Measurements from ENCODE around the gene SUSD6. TPM values are rescaled to one million over a fixed set of nuclear protein-coding genes. Genes with fewer than 3 reads are reported as not detected.
"Not testable (repeated sequence)": the region's sequence is repeated elsewhere in the genome, so short reads cannot be mapped to it uniquely, and the experiment has no call there.

SUSD6 gene
- polyA plus RNA-seq, 4 donors = 18.5 to 28.3 (median 21.4) TPM

DNA sequence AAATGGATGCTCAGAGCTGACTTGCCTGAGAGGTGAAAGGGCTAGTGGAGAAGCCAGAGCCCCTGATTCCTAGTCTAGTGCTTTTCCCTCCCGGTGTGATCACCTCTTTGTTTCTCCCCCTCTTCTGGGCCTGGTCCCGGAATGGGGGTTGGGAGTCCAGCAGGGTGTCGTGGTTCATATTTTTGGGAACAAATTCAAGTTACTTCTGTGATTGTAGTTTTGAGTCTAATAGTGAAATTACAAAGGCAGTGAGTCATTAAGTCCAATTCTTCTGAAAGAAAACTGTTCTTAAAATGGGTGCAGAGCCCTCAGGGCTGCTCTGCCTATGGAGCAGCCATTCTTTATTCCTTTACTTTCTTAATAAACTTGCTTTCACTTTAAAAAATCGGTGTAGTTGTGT lies 7.6 kb downstream of the SUSD6 start:
- no peak for DNase-seq (ENCODE audit: low read depth in 4 of 4, low spot score in 3 of 4)

DNA sequence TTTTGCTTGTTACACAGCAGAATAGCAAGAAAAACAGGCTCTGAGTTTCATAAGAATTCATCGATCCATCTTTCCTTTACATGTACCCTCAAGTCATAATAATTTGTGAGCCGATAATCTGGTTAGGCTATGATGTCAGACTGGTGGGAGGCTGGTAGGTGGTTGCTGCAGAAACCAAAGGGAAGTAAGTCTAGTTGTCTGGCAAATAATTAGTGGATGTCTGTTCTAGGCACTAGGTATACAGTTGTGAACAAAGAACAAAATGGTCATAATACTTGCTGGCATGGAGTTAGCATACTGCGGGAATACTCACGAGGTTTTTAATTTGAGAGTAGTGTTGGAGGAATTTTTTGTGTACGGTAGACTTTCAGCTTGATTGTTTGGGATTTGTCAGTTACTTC lies 8.8 kb downstream of the SUSD6 start:
- DNase-seq (ENCODE audit: low read depth in 4 of 4, low spot score in 3 of 4) = no peak

- no peak for DNase-seq (ENCODE audit: low read depth in 4 of 4, low spot score in 3 of 4)
Observed at GRCh38 chr14:69620981-69621380, 9.6 kb downstream of the SUSD6 start.

DNA sequence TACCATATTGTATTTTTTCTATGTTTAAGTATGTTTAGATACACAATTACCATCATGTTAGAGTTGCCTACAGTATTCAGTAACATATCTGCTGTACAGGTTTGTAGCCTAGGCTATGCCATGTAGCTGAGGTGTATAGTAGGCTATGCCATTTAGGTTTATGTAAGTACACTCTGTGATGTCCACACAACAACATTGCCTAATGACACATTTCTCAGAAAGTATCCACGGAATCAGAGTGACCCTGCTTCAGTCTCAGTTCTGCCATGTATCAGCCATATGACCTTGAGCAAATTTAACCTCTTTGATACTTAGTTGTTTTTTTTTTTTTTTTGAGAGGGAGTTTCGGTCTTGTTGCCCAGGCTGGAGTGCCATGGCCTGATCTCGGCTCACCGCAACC lies 12.7 kb downstream of the SUSD6 start:
- DNase-seq (ENCODE audit: low read depth in 4 of 4, low spot score in 3 of 4) = no peak

DNA sequence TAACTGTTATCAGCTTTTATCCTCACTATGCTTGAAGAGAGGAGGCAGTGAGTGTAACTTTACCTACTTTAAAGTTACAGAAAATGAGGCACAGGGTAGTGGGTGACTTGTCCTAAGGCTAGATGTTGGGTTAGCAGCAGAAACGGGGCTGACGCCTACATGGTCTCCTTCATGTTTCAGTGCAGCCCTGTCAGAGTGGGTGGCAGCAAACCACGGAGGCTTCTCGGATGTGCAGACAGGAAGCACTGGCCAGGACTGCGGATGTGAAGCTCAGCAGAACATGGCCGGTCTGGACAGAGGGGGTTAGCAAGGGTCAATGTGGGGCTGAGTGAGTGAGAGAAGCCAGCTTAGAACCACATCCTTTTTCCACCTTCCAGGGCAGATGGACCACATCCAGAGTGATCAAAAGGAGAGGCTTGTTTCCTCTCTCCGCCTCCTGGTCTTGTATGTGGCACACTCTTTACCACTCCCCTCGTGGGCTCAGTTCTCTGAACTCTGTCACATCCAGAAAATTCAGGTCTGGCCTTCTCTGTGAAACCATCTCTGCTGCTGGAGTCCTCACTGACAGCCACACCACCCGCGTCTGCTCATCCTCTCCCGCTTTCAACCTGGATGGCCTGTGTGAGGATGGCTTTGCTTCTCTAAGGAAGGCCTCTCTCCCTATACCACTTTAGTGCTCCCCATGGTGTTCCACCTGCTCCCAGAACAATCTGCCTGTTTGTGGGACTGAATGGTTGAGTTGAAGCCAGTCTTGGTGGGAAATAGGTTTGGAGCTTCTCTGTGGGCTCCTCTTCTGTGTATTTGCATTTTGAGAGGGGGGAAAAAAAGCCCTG lies 14.1 kb downstream of the SUSD6 start:
- no peak for DNase-seq (ENCODE audit: low read depth in 4 of 4, low spot score in 3 of 4)

- DNase-seq (ENCODE audit: low read depth in 4 of 4, low spot score in 3 of 4) = no peak
Observed at GRCh38 chr14:69626132-69626500, 14.7 kb downstream of the SUSD6 start.

- DNase-seq (ENCODE audit: low read depth in 4 of 4, low spot score in 3 of 4) = no peak
Observed at GRCh38 chr14:69629225-69630127, 18.1 kb downstream of the SUSD6 start.

DNA sequence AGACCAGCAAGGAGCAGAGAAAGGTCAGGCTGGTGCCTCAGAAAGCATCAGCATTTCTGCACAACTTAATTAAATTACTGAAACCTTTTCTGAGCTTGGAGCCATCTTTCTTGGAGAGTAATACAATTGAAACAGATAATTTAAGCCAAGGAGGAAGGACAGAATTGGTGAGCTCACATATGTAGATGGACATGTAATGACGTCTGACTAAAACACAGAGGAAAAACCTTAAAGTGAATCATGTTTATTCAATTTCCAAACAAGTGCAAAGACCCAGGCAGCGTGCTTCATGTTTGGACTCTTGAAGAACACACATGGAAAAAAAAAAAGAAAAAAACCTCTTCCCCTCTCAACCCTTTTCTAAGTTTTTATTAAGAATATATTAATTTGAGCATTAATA lies 19.0 kb downstream of the SUSD6 start:
- no peak for DNase-seq (ENCODE audit: low read depth in 4 of 4, low spot score in 3 of 4)

DNA sequence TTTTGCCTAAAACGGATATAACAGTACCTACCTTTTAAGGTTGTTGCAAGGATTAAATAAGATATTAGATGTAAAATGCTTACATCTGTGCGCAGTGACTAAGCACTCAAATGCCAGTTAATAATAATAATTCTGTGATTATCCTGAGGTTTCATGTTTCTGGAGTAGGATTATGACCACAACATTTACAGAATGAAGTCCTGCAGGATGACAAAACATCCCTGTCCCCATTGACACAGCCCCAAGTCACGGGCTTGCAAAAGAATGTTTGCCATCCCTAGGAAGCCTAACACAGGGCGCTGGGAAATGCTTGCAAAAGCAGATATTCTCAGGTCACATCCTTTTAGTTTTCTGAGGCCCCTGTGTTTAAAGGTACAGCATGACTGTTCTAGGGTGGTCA lies 20.1 kb downstream of the SUSD6 start:
- no peak for DNase-seq (ENCODE audit: low read depth in 4 of 4, low spot score in 3 of 4)

- no peak for DNase-seq (ENCODE audit: low read depth in 4 of 4, low spot score in 3 of 4)
Observed at GRCh38 chr14:69632164-69632563, 20.8 kb downstream of the SUSD6 start.

DNA sequence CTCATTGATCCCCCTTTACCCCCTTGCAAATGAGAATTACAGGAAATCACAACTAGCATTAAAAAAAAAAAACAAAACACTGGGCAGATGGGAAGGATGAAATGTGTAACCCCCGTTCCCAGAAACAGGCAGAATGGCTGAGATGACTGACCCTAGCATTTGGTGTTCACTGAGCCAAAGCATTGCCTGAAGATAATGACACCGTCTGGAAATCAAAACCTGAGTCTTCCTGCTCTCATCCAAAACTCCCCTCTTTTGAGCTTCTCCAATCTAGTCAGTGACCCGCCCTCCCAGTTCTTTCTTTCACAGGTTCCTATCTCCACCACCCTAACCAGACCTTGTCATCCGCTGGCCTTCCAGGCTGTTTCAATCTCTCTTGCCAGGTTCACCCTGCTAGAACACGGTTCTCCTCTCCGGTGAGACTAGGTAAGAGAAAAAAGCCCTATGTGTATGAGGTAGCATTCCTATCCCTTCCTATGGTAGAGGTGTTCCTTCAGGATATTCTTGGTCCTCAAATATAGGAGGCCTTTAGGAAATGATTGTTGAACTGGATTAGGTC lies 21.3 kb downstream of the SUSD6 start:
- no peak for DNase-seq (ENCODE audit: low read depth in 4 of 4, low spot score in 3 of 4)

GRCh38 chr14:69633238-69633637 lies 21.8 kb downstream of the SUSD6 start:
- no peak for DNase-seq (ENCODE audit: low read depth in 4 of 4, low spot score in 3 of 4)

- no peak for DNase-seq (ENCODE audit: low read depth in 4 of 4, low spot score in 3 of 4)
Observed at GRCh38 chr14:69635981-69636639, 24.7 kb downstream of the SUSD6 start.

GRCh38 chr14:69636718-69637480 lies 25.5 kb downstream of the SUSD6 start:
- no peak for DNase-seq (ENCODE audit: low read depth in 4 of 4, low spot score in 3 of 4)

DNA sequence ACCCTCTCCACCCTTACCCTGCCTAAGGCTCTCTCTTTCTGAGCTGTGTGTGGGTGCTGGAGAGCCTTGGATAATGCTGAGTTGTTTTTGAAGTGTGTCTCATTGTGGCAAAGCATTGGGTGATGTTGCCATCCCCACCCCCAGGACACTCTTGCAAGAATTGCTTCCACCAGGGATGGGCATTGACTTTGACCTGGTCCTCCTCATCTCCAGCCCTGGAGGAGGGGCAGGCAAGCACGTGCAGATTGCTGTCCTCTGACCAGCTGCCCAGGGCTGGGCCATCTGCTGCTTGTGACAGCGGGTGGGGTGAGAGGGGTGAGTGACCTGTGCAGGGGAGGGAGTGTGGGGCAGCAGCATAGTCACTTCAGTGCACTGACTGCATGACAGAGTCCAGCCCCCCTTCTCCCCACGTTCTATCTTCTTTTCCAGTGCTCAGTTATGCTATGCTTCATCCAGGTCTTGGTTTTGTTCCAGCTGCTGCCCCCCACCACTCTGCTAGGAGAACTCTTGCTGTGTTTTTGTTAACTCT lies 26.2 kb downstream of the SUSD6 start:
- DNase-seq (ENCODE audit: low read depth in 4 of 4, low spot score in 3 of 4) = no peak

GRCh38 chr14:69640931-69641330 lies 29.5 kb downstream of the SUSD6 start:
- DNase-seq (ENCODE audit: low read depth in 4 of 4, low spot score in 3 of 4) = no peak

DNA sequence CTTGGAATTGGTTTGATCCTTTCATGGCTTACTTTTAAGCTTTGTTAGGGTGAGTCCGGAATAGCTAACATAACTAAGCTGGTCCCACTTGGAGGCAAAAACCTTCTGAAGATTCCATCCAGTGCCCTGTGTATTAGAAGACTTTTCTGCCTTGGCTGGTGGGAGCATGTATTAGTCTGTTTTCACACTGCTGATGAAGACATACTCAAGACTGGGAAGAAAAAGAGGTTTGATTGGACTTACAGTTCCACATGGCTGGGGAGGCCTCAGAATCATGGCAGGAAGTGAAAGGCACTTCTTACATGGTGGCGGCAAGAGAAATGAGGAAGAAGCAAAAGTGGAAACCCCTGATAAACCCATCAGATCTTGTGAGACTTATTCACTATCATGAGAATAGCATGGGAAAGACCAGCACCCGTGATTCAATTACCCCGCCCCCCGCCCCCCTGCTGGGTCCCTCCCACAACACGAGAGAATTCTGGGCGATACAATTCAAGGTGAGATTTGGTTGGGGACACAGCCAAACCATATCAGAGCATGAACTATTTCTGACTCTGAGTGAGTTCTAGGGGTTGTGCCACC lies 30.9 kb downstream of the SUSD6 start:
- DNase-seq (ENCODE audit: low read depth in 4 of 4, low spot score in 3 of 4) = not testable (repeated sequence)

DNA sequence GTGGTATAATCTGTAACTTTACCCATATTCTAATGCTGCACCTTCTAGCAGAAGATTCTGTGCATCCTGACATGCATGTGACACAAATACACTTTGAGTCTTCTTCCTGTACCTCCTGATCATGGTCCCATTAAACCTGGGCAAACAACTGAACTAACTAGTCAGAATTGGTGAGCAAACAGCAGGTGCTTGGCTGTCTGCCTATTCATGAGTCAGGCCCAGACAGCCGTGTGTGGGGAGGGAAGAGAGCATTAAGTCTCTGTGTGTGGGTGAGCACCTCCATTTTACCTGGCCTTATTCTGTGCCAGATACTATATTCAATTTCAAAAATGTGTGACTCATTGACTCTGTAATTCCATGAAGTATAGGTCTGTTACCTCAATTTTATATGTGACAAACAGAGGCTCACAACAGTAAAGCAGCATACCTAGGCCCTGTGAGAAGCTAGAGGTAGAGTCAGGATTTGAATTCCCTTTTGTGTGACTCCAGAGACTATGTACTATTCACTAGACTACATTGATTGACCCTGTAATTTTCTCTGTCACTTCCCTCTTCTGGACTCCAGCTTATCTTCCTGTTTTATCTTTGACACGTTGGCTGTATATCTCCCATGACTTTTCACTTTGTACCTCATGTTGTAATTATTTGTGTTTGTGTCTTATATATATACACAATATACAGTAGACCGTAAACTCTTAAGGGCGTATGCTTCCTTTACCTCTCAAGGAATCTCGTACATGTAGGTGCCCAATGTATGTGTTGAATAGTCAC lies 32.2 kb downstream of the SUSD6 start:
- no peak for DNase-seq (ENCODE audit: low read depth in 4 of 4, low spot score in 3 of 4)

DNA sequence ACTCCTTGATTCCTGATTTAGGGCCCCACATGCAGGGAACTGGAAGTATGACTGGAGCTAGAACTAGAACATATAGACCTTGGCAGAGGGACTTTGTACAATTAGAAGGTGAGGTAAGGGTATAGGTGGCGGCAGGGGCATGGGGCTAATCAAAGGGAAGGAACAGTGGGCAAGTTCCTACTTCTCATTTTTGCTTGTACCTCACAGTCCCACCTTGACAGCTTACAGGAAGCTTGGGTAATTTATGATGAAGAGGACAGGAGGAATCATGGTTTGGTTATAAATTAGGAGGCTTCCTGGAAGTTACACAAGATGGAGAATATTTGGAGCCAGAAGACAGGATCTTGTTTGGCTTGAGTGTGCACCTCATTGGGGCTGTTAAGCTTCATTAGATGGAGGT lies 33.4 kb downstream of the SUSD6 start:
- DNase-seq (ENCODE audit: low read depth in 4 of 4, low spot score in 3 of 4) = no peak
